Thyroid gland (tissue), 4 donors: ENCODE results near the gene IVL. TPM values are rescaled to one million over a fixed set of nuclear protein-coding genes. Genes with fewer than 3 reads are reported as not detected.

Experiments
- DNase-seq, 2 donors: peaks; one replicate each; pipeline ENCODE4 v3.0.0-alpha.2; 2019
- H3K27ac ChIP-seq, 3 donors: fragments of 200-600 bp; sonication (generic); 1 replicate in 2 of 3; 2 replicates in 1 of 3; pipeline ENCODE4 v1.5.1; 2016 to 2019; ENCODE audit warnings: mild to moderate bottlenecking in 1 of 3, moderate library complexity in 1 of 3
- H3K27me3 ChIP-seq: fragments of 200-600 bp; sonication (generic); one replicate; pipeline ENCODE4 v1.5.1; 2019
- H3K36me3 ChIP-seq, 2 donors: fragments of 200-600 bp; sonication (generic); one replicate each; pipeline ENCODE4 v1.5.1; 2016 to 2019
- H3K4me1 ChIP-seq, 2 donors: fragments of 200-600 bp; sonication (generic); one replicate each; pipeline ENCODE4 v1.5.1; 2017 to 2019
- H3K4me3 ChIP-seq, 3 donors: fragments of 200-600 bp; sonication (generic); replicated peaks in 1 of 3; 1 replicate in 2 of 3; 2 replicates in 1 of 3; pipeline ENCODE4 v1.5.1; 2016; ENCODE audit warnings: mild to moderate bottlenecking in 1 of 3
- H3K9me3 ChIP-seq: fragments of 200-600 bp; sonication (generic); one replicate; pipeline ENCODE4 v1.5.1; 2017
- CTCF ChIP-seq, 6 experiments: fragments of 200-600 bp in 3 of 6; fragments of 450-650 bp in 3 of 6; sonication (generic) in 3 of 6; IDR thresholded peaks; one replicate each; pipeline ENCODE4 v1.5.1; 2016 to 2019; ENCODE audit warnings: antibody characterized with exemption in 6 of 6, mild to moderate bottlenecking in 2 of 6, inconsistent platforms in 1 of 6, moderate library complexity in 1 of 6
- POLR2A ChIP-seq, 2 donors: fragments of 450-650 bp; IDR thresholded peaks; one replicate each; pipeline ENCODE4 v1.6.1; 2017; ENCODE audit warnings: antibody characterized with exemption in 2 of 2, mild to moderate bottlenecking in 2 of 2, moderate library complexity in 1 of 2
- WGBS, 2 donors: methylation state at CpG; one replicate each; pipeline ENCODE4 v1.1.5; 2017; 5-methylcytosine and 5-hydroxymethylcytosine counted together
- intact Hi-C: fragments of 100-400 bp; cut with DNase I; formaldehyde crosslinking; loops from one replicate; pipeline ENCODE4 v1.15.1; 2023
- total RNA-seq, 4 donors: library from RNA; depleted of rRNA; stranded (reverse); fragments of >200 nt; gene quantifications; one replicate each; pipeline ENCODE4 v1.2.3, GENCODE V29; 2016

Gene IVL
- total RNA-seq, 4 donors from 2014 or later = not detected

- Histone ChIP-seq H3K27me3 (no peaks in the 10 kb centered on the region), H3K4me1 (no peaks in the 10 kb centered on the region), H3K27ac (no peak overlapping the region), H3K4me3 (no peak overlapping the region), H3K9me3 (no peaks in the 10 kb centered on the region), H3K36me3 (no peaks in the 10 kb centered on the region)
- DNase-seq = no peak
- no peak for TF ChIP-seq CTCF (IDR thresholded peaks at IDR 0.05)
- no peak for TF ChIP-seq POLR2A (IDR thresholded peaks at IDR 0.05)
- intact Hi-C loops = no loop called here
Measured at GRCh38 chr1:152864443-152864842, 43.9 kb upstream of the IVL start.

- intact Hi-C loops = no loop called here
- no peaks in the 10 kb centered on the region for H3K4me1 ChIP-seq
- 76 to 83% methylated on average over 2 of the region's 2 CpGs for WGBS, 2 donors
- DNase-seq = no peak
- H3K27me3 ChIP-seq = no peaks in the 10 kb centered on the region
- H3K27ac ChIP-seq = no peak overlapping the region
- H3K9me3 ChIP-seq = no peaks in the 10 kb centered on the region
- H3K36me3 ChIP-seq = no peaks in the 10 kb centered on the region
- TF ChIP-seq CTCF (IDR thresholded peaks at IDR 0.05) (no peak), POLR2A (IDR thresholded peaks at IDR 0.05) (no peak)
- no peak overlapping the region for H3K4me3 ChIP-seq
Measured at GRCh38 chr1:152866321-152866720, 42.0 kb upstream of the IVL start.

- WGBS, 2 donors = 33 to 34% methylated on average over 9 of the region's 9 CpGs
- Histone ChIP-seq H3K27ac (no peak overlapping the region), H3K27me3 (no peaks in the 10 kb centered on the region), H3K4me1 (no peaks in the 10 kb centered on the region), H3K9me3 (no peaks in the 10 kb centered on the region), H3K36me3 (no peaks in the 10 kb centered on the region), H3K4me3 (no peak overlapping the region)
- peak; percentile 36 to 85 (median 58) for TF ChIP-seq CTCF (IDR thresholded peaks at IDR 0.05)
- TF ChIP-seq POLR2A (IDR thresholded peaks at IDR 0.05) = no peak
- intact Hi-C loops = loop anchor here (5.0 kb wide), 1 partner anchor 352 kb away; no protein-coding TSS in a partner anchor
- DNase-seq = peak; percentile 70 to 75
Measured at GRCh38 chr1:152869808-152870419, 38.4 kb upstream of the IVL start.

GRCh38 chr1:152870831-152871730 lies 37.3 kb upstream of the IVL start:
- intact Hi-C loops = loop anchor here (5.0 kb wide), 1 partner anchor 351 kb away; no protein-coding TSS in a partner anchor
- 44 to 52% methylated on average over 17 of the region's 17 CpGs for WGBS, 2 donors
- DNase-seq = peak in 1 of 2 donors; percentile 15
- Histone ChIP-seq H3K4me1 (no peaks in the 10 kb centered on the region), H3K4me3 (no peak overlapping the region), H3K27ac (no peak overlapping the region), H3K27me3 (no peaks in the 10 kb centered on the region), H3K9me3 (no peaks in the 10 kb centered on the region), H3K36me3 (no peaks in the 10 kb centered on the region)
- TF ChIP-seq CTCF (IDR thresholded peaks at IDR 0.05) (peak in 2 of 6 experiments; percentile 38), POLR2A (IDR thresholded peaks at IDR 0.05) (no peak)

GRCh38 chr1:152871731-152872126 lies 36.6 kb upstream of the IVL start:
- DNase-seq = no peak
- H3K4me1 ChIP-seq = no peaks in the 10 kb centered on the region
- no peaks in the 10 kb centered on the region for H3K36me3 ChIP-seq
- H3K9me3 ChIP-seq = no peaks in the 10 kb centered on the region
- TF ChIP-seq POLR2A (IDR thresholded peaks at IDR 0.05) (no peak), CTCF (IDR thresholded peaks at IDR 0.05) (no peak)
- WGBS, 2 donors = 76 to 88% methylated on average over 6 of the region's 6 CpGs
- no peaks in the 10 kb centered on the region for H3K27me3 ChIP-seq
- no peak overlapping the region for H3K4me3 ChIP-seq
- no peak overlapping the region for H3K27ac ChIP-seq
- intact Hi-C loops = loop anchor here (5.0 kb wide), 1 partner anchor 351 kb away; no protein-coding TSS in a partner anchor
